Right lobe of liver (tissue), 6 donors: Measurements from ENCODE around the gene APOL6. TPM values are rescaled to one million over a fixed set of nuclear protein-coding genes. Genes with fewer than 3 reads are reported as not detected.
A peak's percentile ranks its signal among the peaks of the same experiment; 100 is the strongest.
"Not testable (repeated sequence)": the region's sequence is repeated elsewhere in the genome, so short reads cannot be mapped to it uniquely, and the experiment has no call there.

Experiments
- ATAC-seq, 4 donors: fragments of 200-7000 bp; cut with Tn5 transposase; one replicate each; pipeline ENCODE4 v1.9.1; 2020; ENCODE audit warnings: mild to moderate bottlenecking in 4 of 4, moderate library complexity in 4 of 4
- DNase-seq, 3 donors: peaks; one replicate each; pipeline ENCODE4 v3.0.0-alpha.2; 2020
- H3K27ac ChIP-seq, 3 donors: fragments of 200-600 bp; one replicate each; pipeline ENCODE4 v1.8.0; 2022
- H3K27me3 ChIP-seq, 2 donors: fragments of 200-600 bp; one replicate each; pipeline ENCODE4 v1.8.0; 2022
- H3K36me3 ChIP-seq, 4 donors: fragments of 200-600 bp; sonication (generic) in 1 of 4; one replicate each; pipeline versions ENCODE4 v1.5.1 to v1.8.0; 2017 to 2022; ENCODE audit warnings: control low read depth in 1 of 4
- H3K4me1 ChIP-seq, 4 donors: fragments of 200-600 bp; sonication (generic) in 1 of 4; one replicate each; pipeline versions ENCODE4 v1.5.1 to v1.8.0; 2017 to 2022; ENCODE audit warnings: control low read depth in 1 of 4
- H3K4me3 ChIP-seq, 3 donors: fragments of 200-600 bp; one replicate each; pipeline ENCODE4 v1.8.0; 2022
- H3K9me3 ChIP-seq, 4 donors: fragments of 200-600 bp; sonication (generic) in 1 of 4; one replicate each; pipeline versions ENCODE4 v1.5.1 to v1.8.0; 2017 to 2022; ENCODE audit warnings: control low read depth in 1 of 4
- POLR2A ChIP-seq: fragments of 450-650 bp; IDR thresholded peaks from one replicate; pipeline ENCODE4 v1.6.1; 2017; ENCODE audit warnings: antibody characterized with exemption, mild to moderate bottlenecking
- whole genome bisulfite sequencing: methylation state at CpG from one replicate; pipeline ENCODE4 v1.1.6; 2018; ENCODE audit warnings: low coverage, low lambda C conversion rate; ENCODE audit not compliant: insufficient coverage; ENCODE audit errors: missing lambda C conversion rate; 5-methylcytosine and 5-hydroxymethylcytosine counted together
- intact Hi-C, 2 donors: fragments of 100-400 bp; cut with DNase I; formaldehyde crosslinking; loops; one replicate each; pipeline versions ENCODE4 v1.11.2 to v1.14.1; 2022
- total RNA-seq, 6 experiments: library from RNA; depleted of rRNA in 2 of 6; stranded (reverse); fragments of >200 nt in 2 of 6; fragmentation: NEBNext Ultra II Directional in 3 of 6; extraction: Animal tissue kit (Norgen Biotek cat#: 25700) in 3 of 6; gene quantifications; one replicate each; pipeline versions ENCODE4 v1.1.0 to v1.2.4, GENCODE V29; 2016 to 2023
- TF ChIP-seq, protein P1 (sequence below), 4 donors: fragments of 200-600 bp in 3 of 4; fragments of 450-650 bp in 1 of 4; IDR thresholded peaks; one replicate each; pipeline versions ENCODE4 v1.5.1 to v1.8.0; 2016 to 2022; ENCODE audit warnings: antibody characterized with exemption in 4 of 4, mild to moderate bottlenecking in 2 of 4
- donor health status: DM: no; HTN: yes; CAD: no.
- donor health status: DM: no; HTN: no; CAD: no.
- donor health status: DM: no; HTN: no; CAD: no.
- donor health status: DM: no; HTN: yes; CAD: no.
- donor health status: DM: no; HTN: yes; CAD: no.

Gene APOL6
- total RNA-seq, 6 experiments from 2014 or later, result 33.5 to 42.7 (median 39.6) TPM

- Histone ChIP-seq H3K4me3 (no peak overlapping the region), H3K36me3 (no peaks in the 10 kb centered on the region), H3K4me1 (peaks cover 0 to 14% (median 0%) of the 10 kb centered on the region in 4 donors), H3K9me3 (no peaks in the 10 kb centered on the region), H3K27me3 (no peaks in the 10 kb centered on the region), H3K27ac (no peak overlapping the region)
- no peak for ATAC-seq
- no peak for TF ChIP-seq POLR2A
- TF ChIP-seq, protein P1, sequence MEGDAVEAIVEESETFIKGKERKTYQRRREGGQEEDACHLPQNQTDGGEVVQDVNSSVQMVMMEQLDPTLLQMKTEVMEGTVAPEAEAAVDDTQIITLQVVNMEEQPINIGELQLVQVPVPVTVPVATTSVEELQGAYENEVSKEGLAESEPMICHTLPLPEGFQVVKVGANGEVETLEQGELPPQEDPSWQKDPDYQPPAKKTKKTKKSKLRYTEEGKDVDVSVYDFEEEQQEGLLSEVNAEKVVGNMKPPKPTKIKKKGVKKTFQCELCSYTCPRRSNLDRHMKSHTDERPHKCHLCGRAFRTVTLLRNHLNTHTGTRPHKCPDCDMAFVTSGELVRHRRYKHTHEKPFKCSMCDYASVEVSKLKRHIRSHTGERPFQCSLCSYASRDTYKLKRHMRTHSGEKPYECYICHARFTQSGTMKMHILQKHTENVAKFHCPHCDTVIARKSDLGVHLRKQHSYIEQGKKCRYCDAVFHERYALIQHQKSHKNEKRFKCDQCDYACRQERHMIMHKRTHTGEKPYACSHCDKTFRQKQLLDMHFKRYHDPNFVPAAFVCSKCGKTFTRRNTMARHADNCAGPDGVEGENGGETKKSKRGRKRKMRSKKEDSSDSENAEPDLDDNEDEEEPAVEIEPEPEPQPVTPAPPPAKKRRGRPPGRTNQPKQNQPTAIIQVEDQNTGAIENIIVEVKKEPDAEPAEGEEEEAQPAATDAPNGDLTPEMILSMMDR (IDR thresholded peaks at IDR 0.05), result no peak
- intact Hi-C loops, result no loop called here
- 80% methylated on average over 7 of the region's 13 CpGs for WGBS
- DNase-seq, result no peak
Observed at GRCh38 chr22:35619336-35620094, 28.7 kb upstream of the APOL6 start.

DNA sequence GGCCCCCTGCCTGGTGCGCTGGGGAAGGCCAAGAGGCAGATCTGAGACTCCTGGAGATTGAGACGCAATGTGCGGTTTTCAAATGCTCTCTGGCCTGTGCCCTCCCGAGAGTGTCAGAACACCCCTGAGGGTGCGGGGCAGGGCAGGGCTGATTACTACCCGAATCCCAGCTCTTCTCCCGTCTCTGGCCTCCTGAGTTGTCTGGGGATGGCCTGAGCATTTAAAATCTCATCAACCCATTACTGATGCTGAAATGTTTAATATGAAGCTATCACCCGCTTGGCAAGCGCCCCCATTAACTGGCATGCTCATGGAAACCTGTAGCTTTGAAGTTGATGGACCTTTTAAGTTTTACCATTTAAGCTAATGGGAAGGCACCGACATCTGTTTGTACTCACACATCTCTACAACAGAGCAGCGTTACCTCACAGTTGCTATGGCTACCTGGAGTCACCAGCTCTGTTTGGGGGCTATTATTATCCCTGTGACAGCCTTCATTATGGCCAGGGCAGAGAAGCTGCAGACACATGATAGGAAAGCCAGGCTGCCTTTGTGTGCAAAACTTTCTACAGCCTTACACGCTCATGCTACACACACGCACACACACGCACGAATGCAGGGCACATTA is 27.5 kb upstream of the APOL6 start:
- WGBS, result 100% methylated on average over 1 of the region's 15 CpGs
- H3K4me1 ChIP-seq, result peaks cover 0 to 14% (median 0%) of the 10 kb centered on the region in 4 donors
- intact Hi-C loops, result no loop called here
- no peaks in the 10 kb centered on the region for H3K27me3 ChIP-seq
- no peak for ATAC-seq
- H3K27ac ChIP-seq, result no peak overlapping the region
- no peak overlapping the region for H3K4me3 ChIP-seq
- no peak for TF ChIP-seq POLR2A
- TF ChIP-seq, protein P1 (IDR thresholded peaks at IDR 0.05), result no peak
- no peaks in the 10 kb centered on the region for H3K9me3 ChIP-seq
- no peak for DNase-seq
- no peaks in the 10 kb centered on the region for H3K36me3 ChIP-seq

DNA sequence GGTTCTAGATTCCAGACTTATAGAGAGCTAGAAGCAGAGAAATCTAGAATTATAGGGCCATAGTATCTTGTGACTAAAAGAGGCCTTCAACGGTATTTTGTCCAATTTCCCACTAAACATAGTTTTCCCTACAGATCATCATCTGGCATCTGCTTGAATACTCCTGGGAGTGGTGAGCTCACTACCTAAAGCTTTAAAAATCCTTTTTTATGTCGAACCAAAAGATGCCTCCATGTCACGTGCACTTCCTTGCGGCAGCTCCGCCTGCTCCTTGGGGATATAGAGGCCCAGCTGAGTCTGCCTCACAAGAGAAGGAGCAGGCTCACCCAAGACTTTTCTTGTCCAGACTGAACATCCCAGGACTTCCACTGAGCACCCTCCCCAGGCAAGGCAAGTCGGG is 26.8 kb upstream of the APOL6 start:
- Histone ChIP-seq H3K27me3 (no peaks in the 10 kb centered on the region), H3K36me3 (no peaks in the 10 kb centered on the region), H3K4me3 (no peak overlapping the region), H3K4me1 (peaks cover 0 to 14% (median 0%) of the 10 kb centered on the region in 4 donors), H3K27ac (no peak overlapping the region), H3K9me3 (no peaks in the 10 kb centered on the region)
- 89% methylated on average over 6 of the region's 6 CpGs for WGBS
- intact Hi-C loops, result no loop called here
- DNase-seq (no peak), ATAC-seq (no peak)
- TF ChIP-seq, protein P1 (IDR thresholded peaks at IDR 0.05), result no peak
- no peak for TF ChIP-seq POLR2A

DNA sequence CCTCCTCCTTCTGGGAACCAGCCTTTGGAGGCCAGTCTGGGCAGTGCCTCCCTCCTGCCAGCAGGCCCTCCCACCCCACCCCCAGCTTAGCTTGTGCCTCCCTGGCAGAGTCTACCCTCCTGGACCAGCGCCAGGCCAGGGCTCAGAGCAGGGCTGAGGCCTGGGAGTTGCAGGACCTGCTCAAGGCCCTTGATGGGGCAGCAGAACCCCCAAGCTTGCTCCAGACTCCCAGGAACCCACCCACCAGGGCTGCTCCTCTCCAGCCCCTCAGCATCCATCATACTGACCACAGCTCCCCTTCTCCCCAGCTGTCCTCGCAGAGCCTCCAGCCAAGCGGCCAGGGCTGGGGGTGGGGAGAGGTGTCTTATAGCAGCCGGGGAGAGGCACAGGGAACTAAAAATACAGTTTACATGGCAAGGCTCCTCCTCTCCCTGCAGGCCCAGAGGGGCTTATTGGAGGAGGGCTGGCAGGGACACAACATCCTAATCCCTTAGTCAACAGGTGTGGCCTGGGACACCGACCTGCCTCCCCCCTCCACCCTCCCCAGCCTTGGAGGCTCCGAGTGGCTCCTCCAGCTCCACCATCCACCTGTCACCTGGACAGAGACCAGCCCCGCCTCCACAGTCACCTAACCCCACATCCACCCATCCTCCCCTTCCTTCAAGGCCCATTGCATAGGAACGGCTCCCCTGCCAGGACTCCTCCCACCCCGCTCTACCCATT is 25.9 kb upstream of the APOL6 start:
- Histone ChIP-seq H3K27ac (no peak overlapping the region), H3K4me3 (no peak overlapping the region), H3K4me1 (peaks cover 0 to 14% (median 0%) of the 10 kb centered on the region in 4 donors), H3K36me3 (no peaks in the 10 kb centered on the region), H3K27me3 (no peaks in the 10 kb centered on the region), H3K9me3 (no peaks in the 10 kb centered on the region)
- peak in 2 of 4 donors; percentile 16 to 33 for ATAC-seq
- DNase-seq, result peak in 2 of 3 donors; percentile 52 to 64
- intact Hi-C loops, result no loop called here
- TF ChIP-seq POLR2A, result no peak
- TF ChIP-seq, protein P1 (IDR thresholded peaks at IDR 0.05), result no peak
- 52% methylated on average over 3 of the region's 9 CpGs for WGBS

DNA sequence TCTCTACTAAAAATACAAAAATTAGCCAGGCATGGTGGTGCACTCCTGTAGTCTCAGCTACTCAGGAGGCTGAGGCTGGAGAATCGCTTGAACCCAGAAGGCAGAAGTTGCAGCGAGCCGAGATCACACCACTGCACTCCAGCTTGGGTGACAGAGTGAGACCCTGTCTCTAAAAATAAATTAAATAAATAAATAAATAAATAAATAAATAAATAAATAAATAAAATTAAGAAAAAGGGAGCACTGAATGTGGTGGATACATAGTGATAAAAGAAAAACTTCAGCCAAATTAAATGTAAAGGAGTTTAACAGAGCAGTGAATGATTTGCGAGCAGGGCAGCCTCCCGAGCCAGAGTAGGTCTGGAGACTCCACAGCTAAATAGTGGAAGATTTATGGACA is 24.4 kb upstream of the APOL6 start:
- H3K27me3 ChIP-seq, intact Hi-C loops, ATAC-seq, H3K4me3 ChIP-seq, DNase-seq, H3K27ac ChIP-seq, H3K9me3 ChIP-seq, H3K36me3 ChIP-seq: not testable (repeated sequence)
- H3K4me1 ChIP-seq, result peaks cover 0 to 14% (median 0%) of the 10 kb centered on the region in 4 donors
- 91% methylated on average over 5 of the region's 5 CpGs for WGBS
